HG02852 (cell line): ENCODE results near the gene P2RX7.

Experiments used
- ATAC-seq: cut with Tn5 transposase; IDR thresholded peaks from one replicate; pipeline ENCODE4 v1.9.1; 2021; ENCODE audit warnings: mild to moderate bottlenecking, moderate library complexity; ENCODE audit not compliant: unreplicated experiment

P2RX7 gene

GRCh38 chr12:121110211-121110940 is 22.3 kb upstream of the P2RX7 start:
- no peak for ATAC-seq

- no peak for ATAC-seq
These were observed 21.0 kb upstream of the P2RX7 start for GRCh38 chr12:121111684-121112083.

- no peak for ATAC-seq
These were observed 20.2 kb upstream of the P2RX7 start for GRCh38 chr12:121112496-121112895.

- ATAC-seq: no peak
These were observed 19.6 kb upstream of the P2RX7 start for GRCh38 chr12:121113057-121113456.

- ATAC-seq: no peak
These were observed 18.5 kb upstream of the P2RX7 start for GRCh38 chr12:121114019-121114639.

- ATAC-seq: no peak
These were observed 17.9 kb upstream of the P2RX7 start for GRCh38 chr12:121114806-121115205.

- ATAC-seq: no peak
These were observed 17.1 kb upstream of the P2RX7 start for GRCh38 chr12:121115530-121115929.

GRCh38 chr12:121116318-121117225 is 16.1 kb upstream of the P2RX7 start:
- no peak for ATAC-seq

- no peak for ATAC-seq
These were observed 15.4 kb upstream of the P2RX7 start for GRCh38 chr12:121117226-121117777.

GRCh38 chr12:121120323-121120722 is 12.4 kb upstream of the P2RX7 start:
- no peak for ATAC-seq

GRCh38 chr12:121120989-121121755 is 11.5 kb upstream of the P2RX7 start:
- ATAC-seq: no peak

- ATAC-seq: no peak
These were observed 10.9 kb upstream of the P2RX7 start for GRCh38 chr12:121121805-121122204.

GRCh38 chr12:121123488-121123887 is 9.2 kb upstream of the P2RX7 start:
- no peak for ATAC-seq

- ATAC-seq: no peak
These were observed 8.1 kb upstream of the P2RX7 start for GRCh38 chr12:121124402-121125109.

- no peak for ATAC-seq
These were observed 5.2 kb upstream of the P2RX7 start for GRCh38 chr12:121127501-121127900.

GRCh38 chr12:121128908-121129810 is 3.5 kb upstream of the P2RX7 start:
- ATAC-seq: peak; percentile 81

- no peak for ATAC-seq
These were observed 2.9 kb upstream of the P2RX7 start for GRCh38 chr12:121129811-121130147.

- ATAC-seq: no peak
These were observed 1.8 kb upstream of the P2RX7 start for GRCh38 chr12:121130866-121131373.

- ATAC-seq: no peak
These were observed 735 bp upstream of the P2RX7 start for GRCh38 chr12:121131941-121132341.
